Anterior cingulate cortex (tissue), 58 donors: ENCODE measurements around the gene MAN1C1.
A peak's percentile ranks its signal among the peaks of the same experiment; 100 is the strongest.

Experiments used
- DNase-seq, 58 donors: peaks; one replicate each; lab custom pipeline; 2025; lab: John Stamatoyannopoulos, UW

The MAN1C1 gene

GRCh38 chr1:25616095-25616986 lies at the start of gene MAN1C1:
MAN1C1 (plus strand) TSS chr1:25616791; CDS start chr1:25617798, 1,007 bp downstream.
- peak in 57 of 58 donors; percentile 33 to 98 (median 87) for DNase-seq

GRCh38 chr1:25567710-25568089 lies 48.9 kb upstream of the MAN1C1 start:
- no peak for DNase-seq

- DNase-seq, result peak in 35 of 58 donors; percentile 22 to 81 (median 46)
These were observed 48.3 kb upstream of the MAN1C1 start for GRCh38 chr1:25568090-25568833.

- DNase-seq, result peak in 7 of 58 donors; percentile 16 to 65 (median 34)
These were observed 47.6 kb upstream of the MAN1C1 start for GRCh38 chr1:25568834-25569596.

- peak in 10 of 58 donors; percentile 14 to 38 (median 28) for DNase-seq
These were observed 46.8 kb upstream of the MAN1C1 start for GRCh38 chr1:25569597-25570396.

GRCh38 chr1:25570798-25571521 lies 45.6 kb upstream of the MAN1C1 start:
- DNase-seq, result no peak

GRCh38 chr1:25571522-25571970 lies 45.0 kb upstream of the MAN1C1 start:
- DNase-seq, result no peak

GRCh38 chr1:25572107-25572506 lies 44.5 kb upstream of the MAN1C1 start:
- DNase-seq, result no peak

- peak in 13 of 58 donors; percentile 13 to 46 (median 23) for DNase-seq
These were observed 43.6 kb upstream of the MAN1C1 start for GRCh38 chr1:25572708-25573590.

GRCh38 chr1:25573591-25573930 lies 43.0 kb upstream of the MAN1C1 start:
- no peak for DNase-seq

GRCh38 chr1:25573961-25574360 lies 42.6 kb upstream of the MAN1C1 start:
- no peak for DNase-seq

GRCh38 chr1:25575191-25575590 lies 41.4 kb upstream of the MAN1C1 start:
- DNase-seq, result no peak

GRCh38 chr1:25576459-25577133 lies 40.0 kb upstream of the MAN1C1 start:
- DNase-seq, result no peak

GRCh38 chr1:25577134-25577920 lies 39.3 kb upstream of the MAN1C1 start:
- no peak for DNase-seq

GRCh38 chr1:25579292-25580252 lies 37.0 kb upstream of the MAN1C1 start:
- DNase-seq, result no peak

- no peak for DNase-seq
These were observed 35.7 kb upstream of the MAN1C1 start for GRCh38 chr1:25580927-25581326.
